ENCODE measurements around the gene AP4B1.

Gene AP4B1

DNA sequence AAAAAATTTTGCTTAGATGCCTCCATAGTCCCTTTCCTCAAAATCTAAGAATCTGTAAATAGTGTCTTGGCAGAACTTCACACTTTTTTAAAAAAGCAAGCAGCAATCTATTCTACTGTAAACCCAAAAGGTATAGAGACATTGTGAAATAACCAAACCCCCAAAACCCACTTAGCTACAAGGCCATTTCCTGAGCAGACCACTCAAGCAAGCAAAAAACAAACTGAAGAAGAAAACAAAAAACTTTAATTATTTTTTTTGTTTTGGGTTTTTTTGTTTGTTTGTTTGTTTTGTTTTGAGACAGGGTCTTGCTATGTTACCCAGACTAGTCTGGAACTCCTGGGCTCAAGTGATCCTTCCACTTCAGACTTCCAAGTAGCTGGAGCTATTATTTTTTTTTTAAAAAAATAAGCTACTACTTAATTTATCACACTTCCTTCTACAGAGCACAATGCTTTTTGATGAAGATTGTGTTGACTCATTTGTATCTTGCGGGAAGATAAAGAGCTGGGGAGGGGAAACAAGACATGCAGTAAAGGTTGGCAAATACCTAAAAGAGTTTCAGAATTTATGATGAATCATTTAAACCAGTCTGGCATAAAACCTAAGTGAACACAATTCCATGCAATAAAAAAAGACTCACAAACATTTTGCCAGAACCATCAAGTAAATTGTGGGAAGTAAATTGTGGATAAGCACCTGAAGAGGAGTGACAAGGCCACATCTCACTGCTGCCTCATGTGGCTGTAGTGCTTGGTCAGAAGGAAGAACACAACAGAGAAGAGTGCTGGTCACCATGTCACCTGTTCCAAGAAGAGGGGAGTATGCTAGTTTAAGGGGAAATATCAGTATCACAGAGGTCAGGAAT lies 30.4 kb downstream of the AP4B1 start:
- Histone ChIP-seq H3K4me1 (ENCODE audit: control insufficient read depth, insufficient read depth, low read length, unreplicated experiment) (peaks cover 3% of the 10 kb centered on the region), H3K36me3 (ENCODE audit: insufficient read depth, low read length) (no peaks in the 10 kb centered on the region), H3K27ac (ENCODE audit: low read depth, low read length) (no peak overlapping the region), H3K79me2 (ENCODE audit: control insufficient read depth, insufficient read depth, low read length, unreplicated experiment) (no peaks in the 10 kb centered on the region), H3K4me3 (ENCODE audit: low read depth, low read length) (no peak overlapping the region), H2AFZ (ENCODE audit: low read length, unreplicated experiment) (no peak overlapping the region), H3K27me3 (ENCODE audit: insufficient read depth, low read length) (no peaks in the 10 kb centered on the region)

GRCh38 chr1:113872219-113872935 lies 32.2 kb downstream of the AP4B1 start:
- Histone ChIP-seq H2AFZ (ENCODE audit: low read length, unreplicated experiment) (peak overlapping the region; percentile 52), H3K27ac (ENCODE audit: low read depth, low read length) (no peak overlapping the region), H3K79me2 (ENCODE audit: control insufficient read depth, insufficient read depth, low read length, unreplicated experiment) (no peaks in the 10 kb centered on the region), H3K36me3 (ENCODE audit: insufficient read depth, low read length) (no peaks in the 10 kb centered on the region), H3K4me3 (ENCODE audit: low read depth, low read length) (no peak overlapping the region), H3K27me3 (ENCODE audit: insufficient read depth, low read length) (no peaks in the 10 kb centered on the region), H3K4me1 (ENCODE audit: control insufficient read depth, insufficient read depth, low read length, unreplicated experiment) (peaks cover 14% of the 10 kb centered on the region)

DNA sequence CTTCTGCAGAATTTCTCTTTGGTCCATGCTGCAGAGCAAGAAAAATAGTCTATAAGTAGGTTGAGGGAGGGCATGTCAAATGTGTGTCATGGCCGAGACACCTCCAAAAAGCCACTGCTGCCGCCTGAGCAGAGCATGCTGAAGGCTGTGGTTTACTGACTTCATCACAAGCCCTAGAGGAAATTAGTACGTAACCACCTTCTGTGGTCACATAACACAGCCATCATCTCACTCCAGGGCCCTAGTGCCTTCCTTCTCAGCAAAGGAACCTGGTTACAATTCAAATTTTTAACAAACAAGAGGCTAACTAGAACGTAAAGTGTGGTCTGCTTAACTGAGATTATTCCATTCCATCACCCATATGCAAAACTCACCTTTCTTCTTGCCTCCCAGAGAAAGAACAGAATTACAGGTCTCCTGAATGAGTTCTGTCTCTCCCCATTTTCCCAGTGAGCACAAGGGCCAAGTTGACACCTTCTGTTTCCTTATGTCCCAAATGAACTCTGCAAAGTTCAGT lies 32.9 kb downstream of the AP4B1 start, which contains the start of gene PTPN22:
Gene PTPN22, minus strand, starts transcription at position 116 of the 517 bp plus-strand sequence.
- Histone ChIP-seq H3K36me3 (ENCODE audit: insufficient read depth, low read length) (no peaks in the 10 kb centered on the region), H3K27me3 (ENCODE audit: insufficient read depth, low read length) (no peaks in the 10 kb centered on the region), H3K27ac (ENCODE audit: low read depth, low read length) (no peak within 1 kb of the TSS), H3K79me2 (ENCODE audit: control insufficient read depth, insufficient read depth, low read length, unreplicated experiment) (no peaks in the 10 kb centered on the region), H3K4me1 (ENCODE audit: control insufficient read depth, insufficient read depth, low read length, unreplicated experiment) (peaks cover 14% of the 10 kb centered on the region), H3K4me3 (ENCODE audit: low read depth, low read length) (no peak within 1 kb of the TSS), H2AFZ (ENCODE audit: low read length, unreplicated experiment) (peak within 1 kb of the TSS; percentile 52)

- Histone ChIP-seq H3K4me3 (ENCODE audit: low read depth, low read length) (no peak overlapping the region), H3K79me2 (ENCODE audit: control insufficient read depth, insufficient read depth, low read length, unreplicated experiment) (no peaks in the 10 kb centered on the region), H2AFZ (ENCODE audit: low read length, unreplicated experiment) (no peak overlapping the region), H3K36me3 (ENCODE audit: insufficient read depth, low read length) (no peaks in the 10 kb centered on the region), H3K27me3 (ENCODE audit: insufficient read depth, low read length) (no peaks in the 10 kb centered on the region), H3K4me1 (ENCODE audit: control insufficient read depth, insufficient read depth, low read length, unreplicated experiment) (peaks cover 14% of the 10 kb centered on the region), H3K27ac (ENCODE audit: low read depth, low read length) (no peak overlapping the region)
Observed at GRCh38 chr1:113870778-113871177, 33.8 kb downstream of the AP4B1 start.

- no peaks in the 10 kb centered on the region for H3K27me3 ChIP-seq (ENCODE audit: insufficient read depth, low read length)
- H3K4me1 ChIP-seq (ENCODE audit: control insufficient read depth, insufficient read depth, low read length, unreplicated experiment), result peaks cover 14% of the 10 kb centered on the region
- peak overlapping the region; percentile 51 for H2AFZ ChIP-seq (ENCODE audit: low read length, unreplicated experiment)
- H3K36me3 ChIP-seq (ENCODE audit: insufficient read depth, low read length), result no peaks in the 10 kb centered on the region
- H3K27ac ChIP-seq (ENCODE audit: low read depth, low read length), result peak overlapping the region; percentile 59
- no peaks in the 10 kb centered on the region for H3K79me2 ChIP-seq (ENCODE audit: control insufficient read depth, insufficient read depth, low read length, unreplicated experiment)
- no peak overlapping the region for H3K4me3 ChIP-seq (ENCODE audit: low read depth, low read length)
Observed at GRCh38 chr1:113868387-113869083, 36.1 kb downstream of the AP4B1 start.

- H3K27ac ChIP-seq (ENCODE audit: low read depth, low read length), result peak overlapping the region; percentile 90
- H3K36me3 ChIP-seq (ENCODE audit: insufficient read depth, low read length), result no peaks in the 10 kb centered on the region
- H3K79me2 ChIP-seq (ENCODE audit: control insufficient read depth, insufficient read depth, low read length, unreplicated experiment), result no peaks in the 10 kb centered on the region
- no peaks in the 10 kb centered on the region for H3K27me3 ChIP-seq (ENCODE audit: insufficient read depth, low read length)
- peaks cover 27% of the 10 kb centered on the region for H3K4me1 ChIP-seq (ENCODE audit: control insufficient read depth, insufficient read depth, low read length, unreplicated experiment)
- no peak overlapping the region for H3K4me3 ChIP-seq (ENCODE audit: low read depth, low read length)
- H2AFZ ChIP-seq (ENCODE audit: low read length, unreplicated experiment), result no peak overlapping the region
Observed at GRCh38 chr1:113861641-113862040, 43.0 kb downstream of the AP4B1 start.

DNA sequence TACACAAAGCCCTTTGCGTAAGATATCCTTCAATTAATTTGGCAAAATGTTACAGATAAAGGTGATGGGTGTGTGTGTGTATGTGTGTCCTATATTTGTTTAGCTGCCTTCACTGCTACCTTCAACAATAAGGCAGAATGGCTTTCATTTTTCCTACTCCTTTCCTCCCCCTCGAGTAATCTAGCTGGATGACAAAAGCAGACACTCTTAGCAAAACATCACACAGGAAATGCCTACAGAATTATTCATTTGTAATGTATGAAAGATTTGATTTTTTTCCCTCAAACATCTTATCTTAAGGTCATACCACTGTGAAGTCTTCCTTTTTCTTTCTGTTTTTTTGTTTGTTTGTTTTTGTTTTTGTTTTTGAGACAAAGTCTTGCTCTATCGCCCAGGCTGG lies 43.7 kb downstream of the AP4B1 start:
- H3K27ac ChIP-seq (ENCODE audit: low read depth, low read length), result peak overlapping the region; percentile 90

GRCh38 chr1:113859478-113860175 lies 45.0 kb downstream of the AP4B1 start:
- H3K27me3 ChIP-seq (ENCODE audit: insufficient read depth, low read length), result no peaks in the 10 kb centered on the region
- peak overlapping the region; percentile 30 for H2AFZ ChIP-seq (ENCODE audit: low read length, unreplicated experiment)
- H3K27ac ChIP-seq (ENCODE audit: low read depth, low read length), result peak overlapping the region; percentile 90
- H3K79me2 ChIP-seq (ENCODE audit: control insufficient read depth, insufficient read depth, low read length, unreplicated experiment), result no peaks in the 10 kb centered on the region
- no peaks in the 10 kb centered on the region for H3K36me3 ChIP-seq (ENCODE audit: insufficient read depth, low read length)
- H3K4me3 ChIP-seq (ENCODE audit: low read depth, low read length), result peak overlapping the region; percentile 61
- peaks cover 33% of the 10 kb centered on the region for H3K4me1 ChIP-seq (ENCODE audit: control insufficient read depth, insufficient read depth, low read length, unreplicated experiment)

More for the DNA sequence above, 43.7 kb downstream of the AP4B1 start:
- Histone ChIP-seq H3K4me1 (ENCODE audit: control insufficient read depth, insufficient read depth, low read length, unreplicated experiment) (peaks cover 33% of the 10 kb centered on the region), H2AFZ (ENCODE audit: low read length, unreplicated experiment) (peak overlapping the region; percentile 64), H3K79me2 (ENCODE audit: control insufficient read depth, insufficient read depth, low read length, unreplicated experiment) (no peaks in the 10 kb centered on the region), H3K36me3 (ENCODE audit: insufficient read depth, low read length) (no peaks in the 10 kb centered on the region), H3K27me3 (ENCODE audit: insufficient read depth, low read length) (no peaks in the 10 kb centered on the region), H3K4me3 (ENCODE audit: low read depth, low read length) (peak overlapping the region; percentile 44)

- peaks cover 33% of the 10 kb centered on the region for H3K4me1 ChIP-seq (ENCODE audit: control insufficient read depth, insufficient read depth, low read length, unreplicated experiment)
- peak overlapping the region; percentile 61; the same call in 1 of the 2 replicates for H3K4me3 ChIP-seq (ENCODE audit: low read depth, low read length)
- no peaks in the 10 kb centered on the region for H3K27me3 ChIP-seq (ENCODE audit: insufficient read depth, low read length)
- peak overlapping the region; percentile 30 for H2AFZ ChIP-seq (ENCODE audit: low read length, unreplicated experiment)
- H3K79me2 ChIP-seq (ENCODE audit: control insufficient read depth, insufficient read depth, low read length, unreplicated experiment), result no peaks in the 10 kb centered on the region
- peak overlapping the region; percentile 11 for H3K27ac ChIP-seq (ENCODE audit: low read depth, low read length)
- H3K36me3 ChIP-seq (ENCODE audit: insufficient read depth, low read length), result no peaks in the 10 kb centered on the region
Observed at GRCh38 chr1:113858982-113859381, 45.6 kb downstream of the AP4B1 start.

DNA sequence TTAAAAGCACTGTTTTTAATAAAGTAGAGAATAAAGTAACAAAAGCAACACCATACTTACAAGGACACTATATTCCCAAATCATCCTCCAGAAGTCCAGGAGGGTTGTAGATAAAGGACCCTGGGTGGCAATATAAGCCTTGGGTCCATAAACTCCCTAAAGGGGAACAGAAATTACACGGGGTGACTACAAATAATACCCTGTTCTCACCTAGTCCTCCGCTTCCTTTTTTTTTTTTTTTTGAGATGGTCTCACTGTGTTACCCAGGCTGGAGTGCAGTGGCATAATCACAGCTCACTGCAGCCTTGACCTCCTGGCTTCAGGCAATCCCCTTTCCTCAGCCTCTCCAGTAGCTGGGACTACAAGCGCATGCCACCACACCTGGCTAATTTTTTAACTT lies 46.2 kb downstream of the AP4B1 start:
- H2AFZ ChIP-seq (ENCODE audit: low read length, unreplicated experiment), result peak overlapping the region; percentile 3
- H3K27ac ChIP-seq (ENCODE audit: low read depth, low read length), result no peak overlapping the region
- H3K79me2 ChIP-seq (ENCODE audit: control insufficient read depth, insufficient read depth, low read length, unreplicated experiment), result no peaks in the 10 kb centered on the region
- no peak overlapping the region for H3K4me3 ChIP-seq (ENCODE audit: low read depth, low read length)
- H3K27me3 ChIP-seq (ENCODE audit: insufficient read depth, low read length), result no peaks in the 10 kb centered on the region
- H3K36me3 ChIP-seq (ENCODE audit: insufficient read depth, low read length), result no peaks in the 10 kb centered on the region
- H3K4me1 ChIP-seq (ENCODE audit: control insufficient read depth, insufficient read depth, low read length, unreplicated experiment), result peaks cover 33% of the 10 kb centered on the region
